ENCODE measurements around the gene SMIM14. TPM values are rescaled to one million over a fixed set of nuclear protein-coding genes. Genes with fewer than 3 reads are reported as not detected.

The SMIM14 gene
- total RNA-seq, 1 experiment from 2014 or later: 48.2 TPM

DNA sequence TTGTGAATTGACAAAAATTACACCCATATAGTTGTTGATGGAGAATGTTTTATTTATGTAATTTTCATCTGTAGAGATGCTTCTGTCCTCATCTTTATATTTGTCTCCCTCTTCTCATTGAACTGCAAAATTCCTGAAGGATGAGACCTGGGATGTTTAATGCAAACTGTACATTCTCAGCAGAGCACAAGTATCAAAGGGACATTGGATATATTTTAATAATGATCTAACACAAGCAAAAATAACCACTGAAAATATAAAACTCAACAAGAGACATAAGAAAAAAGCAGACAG is 140.0 kb downstream of the SMIM14 start:
- in situ Hi-C loops (cut with HindIII; ENCODE audit: low pct_unique_long_range_greater_than_20kb, low sequenced_read_pairs): no loop called here
- ChIA-PET POLR2A (no interaction called here), CTCF (no interaction called here)
- H3K36me3 ChIP-seq (ENCODE audit: control insufficient read depth, insufficient read depth, low read length): peaks cover 28% of the 10 kb centered on the region
- ATAC-seq (no peak), DNase-seq (ENCODE audit: low read depth, low spot score) (no peak)
- H3K4me1 ChIP-seq (ENCODE audit: control insufficient read depth, insufficient read depth, low read length): peaks cover 7% of the 10 kb centered on the region; the same call in 1 of the 2 replicates
- TF ChIP-seq POLR2AphosphoS5 (IDR thresholded peaks at IDR 0.05; ENCODE audit: low read depth, low read length): no peak
- TF ChIP-seq, protein P1, sequence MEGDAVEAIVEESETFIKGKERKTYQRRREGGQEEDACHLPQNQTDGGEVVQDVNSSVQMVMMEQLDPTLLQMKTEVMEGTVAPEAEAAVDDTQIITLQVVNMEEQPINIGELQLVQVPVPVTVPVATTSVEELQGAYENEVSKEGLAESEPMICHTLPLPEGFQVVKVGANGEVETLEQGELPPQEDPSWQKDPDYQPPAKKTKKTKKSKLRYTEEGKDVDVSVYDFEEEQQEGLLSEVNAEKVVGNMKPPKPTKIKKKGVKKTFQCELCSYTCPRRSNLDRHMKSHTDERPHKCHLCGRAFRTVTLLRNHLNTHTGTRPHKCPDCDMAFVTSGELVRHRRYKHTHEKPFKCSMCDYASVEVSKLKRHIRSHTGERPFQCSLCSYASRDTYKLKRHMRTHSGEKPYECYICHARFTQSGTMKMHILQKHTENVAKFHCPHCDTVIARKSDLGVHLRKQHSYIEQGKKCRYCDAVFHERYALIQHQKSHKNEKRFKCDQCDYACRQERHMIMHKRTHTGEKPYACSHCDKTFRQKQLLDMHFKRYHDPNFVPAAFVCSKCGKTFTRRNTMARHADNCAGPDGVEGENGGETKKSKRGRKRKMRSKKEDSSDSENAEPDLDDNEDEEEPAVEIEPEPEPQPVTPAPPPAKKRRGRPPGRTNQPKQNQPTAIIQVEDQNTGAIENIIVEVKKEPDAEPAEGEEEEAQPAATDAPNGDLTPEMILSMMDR (IDR thresholded peaks at IDR 0.05): no peak
- TF ChIP-seq TCF7L2 (IDR thresholded peaks at IDR 0.05; ENCODE audit: low read depth, low read length): no peak
- TF ChIP-seq, protein P2, sequence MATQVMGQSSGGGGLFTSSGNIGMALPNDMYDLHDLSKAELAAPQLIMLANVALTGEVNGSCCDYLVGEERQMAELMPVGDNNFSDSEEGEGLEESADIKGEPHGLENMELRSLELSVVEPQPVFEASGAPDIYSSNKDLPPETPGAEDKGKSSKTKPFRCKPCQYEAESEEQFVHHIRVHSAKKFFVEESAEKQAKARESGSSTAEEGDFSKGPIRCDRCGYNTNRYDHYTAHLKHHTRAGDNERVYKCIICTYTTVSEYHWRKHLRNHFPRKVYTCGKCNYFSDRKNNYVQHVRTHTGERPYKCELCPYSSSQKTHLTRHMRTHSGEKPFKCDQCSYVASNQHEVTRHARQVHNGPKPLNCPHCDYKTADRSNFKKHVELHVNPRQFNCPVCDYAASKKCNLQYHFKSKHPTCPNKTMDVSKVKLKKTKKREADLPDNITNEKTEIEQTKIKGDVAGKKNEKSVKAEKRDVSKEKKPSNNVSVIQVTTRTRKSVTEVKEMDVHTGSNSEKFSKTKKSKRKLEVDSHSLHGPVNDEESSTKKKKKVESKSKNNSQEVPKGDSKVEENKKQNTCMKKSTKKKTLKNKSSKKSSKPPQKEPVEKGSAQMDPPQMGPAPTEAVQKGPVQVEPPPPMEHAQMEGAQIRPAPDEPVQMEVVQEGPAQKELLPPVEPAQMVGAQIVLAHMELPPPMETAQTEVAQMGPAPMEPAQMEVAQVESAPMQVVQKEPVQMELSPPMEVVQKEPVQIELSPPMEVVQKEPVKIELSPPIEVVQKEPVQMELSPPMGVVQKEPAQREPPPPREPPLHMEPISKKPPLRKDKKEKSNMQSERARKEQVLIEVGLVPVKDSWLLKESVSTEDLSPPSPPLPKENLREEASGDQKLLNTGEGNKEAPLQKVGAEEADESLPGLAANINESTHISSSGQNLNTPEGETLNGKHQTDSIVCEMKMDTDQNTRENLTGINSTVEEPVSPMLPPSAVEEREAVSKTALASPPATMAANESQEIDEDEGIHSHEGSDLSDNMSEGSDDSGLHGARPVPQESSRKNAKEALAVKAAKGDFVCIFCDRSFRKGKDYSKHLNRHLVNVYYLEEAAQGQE (IDR thresholded peaks at IDR 0.05; ENCODE audit: insufficient read depth in 1 of 2, low read depth in 2 of 2, low read length in 1 of 2): no peak
- no peak for TF ChIP-seq SIN3A (IDR thresholded peaks at IDR 0.05; ENCODE audit: borderline replicate concordance, insufficient read depth, low read depth, low read length)
- no peak overlapping the region for H3K4me3 ChIP-seq (ENCODE audit: low read depth in 2 of 2, low read length in 2 of 2)
- H3K9me3 ChIP-seq (ENCODE audit: control insufficient read depth, insufficient read depth, low read depth, low read length): no peaks in the 10 kb centered on the region
- BruUV-seq (replicated peaks): no TSS peak
- no peaks in the 10 kb centered on the region for H3K27me3 ChIP-seq (ENCODE audit: control insufficient read depth, insufficient read depth, low read length)
- H3K27ac ChIP-seq (ENCODE audit: low read length): no peak overlapping the region
- intact Hi-C loops (cut with micrococcal nuclease; ENCODE audit: unreplicated experiment): no loop called here

DNA sequence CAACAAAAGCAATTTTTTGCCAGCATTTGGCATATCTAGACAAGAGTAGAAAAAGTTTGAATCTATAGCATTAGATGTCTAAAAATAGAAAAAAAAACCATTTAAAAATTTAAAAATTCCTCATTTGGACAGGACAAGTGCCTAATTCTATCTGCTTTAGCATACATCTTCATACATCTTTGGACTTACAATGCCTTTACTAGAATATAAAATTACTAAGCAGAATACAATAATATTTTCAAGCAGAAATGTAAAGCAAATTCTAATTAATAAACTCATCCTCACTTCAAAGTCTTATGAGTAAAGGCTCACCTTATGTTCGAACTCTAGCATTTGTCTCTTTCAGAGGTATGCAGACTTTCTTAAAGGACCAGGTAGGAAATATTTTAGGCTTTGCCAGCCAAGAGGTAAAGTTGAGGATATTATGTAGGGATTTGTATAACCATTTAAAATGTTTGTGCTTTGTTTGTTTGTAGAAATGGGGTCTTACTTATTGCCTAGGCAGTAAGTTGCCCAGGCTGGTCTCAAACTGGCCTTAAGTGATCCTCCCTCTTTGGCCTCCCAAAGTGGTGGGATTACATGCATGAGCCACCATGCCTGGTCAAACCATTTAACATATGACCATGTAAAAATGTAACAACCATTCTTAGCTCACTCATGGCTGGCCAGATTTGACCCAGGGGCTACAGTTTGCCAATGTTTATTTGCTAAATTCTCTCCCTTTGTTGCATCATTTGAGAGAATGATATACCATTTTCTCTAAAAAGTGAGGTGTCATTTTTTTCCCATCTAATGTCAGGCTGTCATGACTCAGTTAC is 140.5 kb downstream of the SMIM14 start:
- Histone ChIP-seq H3K27ac (ENCODE audit: low read length) (no peak overlapping the region), H3K36me3 (ENCODE audit: control insufficient read depth, insufficient read depth, low read length) (peaks cover 23% of the 10 kb centered on the region), H3K4me3 (ENCODE audit: low read depth in 2 of 2, low read length in 2 of 2) (no peak overlapping the region), H3K4me1 (ENCODE audit: control insufficient read depth, insufficient read depth, low read length) (peaks cover 7% of the 10 kb centered on the region; the same call in 1 of the 2 replicates), H3K27me3 (ENCODE audit: control insufficient read depth, insufficient read depth, low read length) (no peaks in the 10 kb centered on the region), H3K9me3 (ENCODE audit: control insufficient read depth, insufficient read depth, low read depth, low read length) (no peaks in the 10 kb centered on the region)
- no peak for TF ChIP-seq TCF7L2 (IDR thresholded peaks at IDR 0.05; ENCODE audit: low read depth, low read length)
- TF ChIP-seq, protein P1 (IDR thresholded peaks at IDR 0.05): no peak
- TF ChIP-seq, protein P2 (IDR thresholded peaks at IDR 0.05; ENCODE audit: insufficient read depth in 1 of 2, low read depth in 2 of 2, low read length in 1 of 2): no peak
- no peak for TF ChIP-seq SIN3A (IDR thresholded peaks at IDR 0.05; ENCODE audit: borderline replicate concordance, insufficient read depth, low read depth, low read length)
- no peak for TF ChIP-seq POLR2AphosphoS5 (IDR thresholded peaks at IDR 0.05; ENCODE audit: low read depth, low read length)
- ATAC-seq (no peak), DNase-seq (ENCODE audit: low read depth, low spot score) (no peak)
- BruUV-seq (replicated peaks): no TSS peak
- in situ Hi-C loops (cut with HindIII; ENCODE audit: low pct_unique_long_range_greater_than_20kb, low sequenced_read_pairs) (no loop called here), intact Hi-C loops (cut with micrococcal nuclease; ENCODE audit: unreplicated experiment) (no loop called here)
- POLR2A ChIA-PET: no interaction called here
- CTCF ChIA-PET: no interaction called here
